Skeletal muscle tissue (tissue), 4 donors: ENCODE measurements around the gene PPAN. TPM values are rescaled to one million over a fixed set of nuclear protein-coding genes. Genes with fewer than 3 reads are reported as not detected.
A peak's percentile ranks its signal among the peaks of the same experiment; 100 is the strongest.

Experiments
- H3K27ac ChIP-seq: one replicate; pipeline ENCODE4 v1.7.0; 2013; ENCODE audit warnings: mild to moderate bottlenecking, low read depth, low read length, inconsistent platforms
- H3K27me3 ChIP-seq, 3 donors: one replicate each; pipeline ENCODE4 v1.7.0; 2013; ENCODE audit warnings: low read length in 3 of 3; ENCODE audit not compliant: control insufficient read depth in 3 of 3, insufficient read depth in 3 of 3
- H3K36me3 ChIP-seq, 3 donors: one replicate each; pipeline ENCODE4 v1.7.0; 2013; ENCODE audit warnings: low read length in 3 of 3; ENCODE audit not compliant: control insufficient read depth in 3 of 3, insufficient read depth in 3 of 3
- H3K4me1 ChIP-seq, 3 donors: one replicate each; pipeline ENCODE4 v1.7.0; 2013; ENCODE audit warnings: low read length in 3 of 3, mild to moderate bottlenecking in 3 of 3; ENCODE audit not compliant: control insufficient read depth in 3 of 3, insufficient read depth in 3 of 3
- H3K4me3 ChIP-seq, 3 donors: one replicate each; pipeline ENCODE4 v1.7.0; 2013; ENCODE audit warnings: low read length in 3 of 3
- H3K9ac ChIP-seq, 3 donors: one replicate each; pipeline ENCODE4 v1.7.0; 2013; ENCODE audit warnings: low read length in 3 of 3, mild to moderate bottlenecking in 3 of 3, moderate library complexity in 2 of 3, low read depth in 1 of 3
- H3K9me3 ChIP-seq, 3 donors: one replicate each; pipeline ENCODE4 v1.7.0; 2013; ENCODE audit warnings: low read length in 3 of 3; ENCODE audit not compliant: control insufficient read depth in 3 of 3
- total RNA-seq: library from RNA; depleted of rRNA; stranded (reverse); fragments of >200 nt; gene quantifications from one replicate; pipeline ENCODE4 v1.2.3, GENCODE V29; 2014
- donor health status: Osteomylitis.

Gene PPAN
- total RNA-seq = 14.6 TPM

- no peaks in the 10 kb centered on the region for H3K9me3 ChIP-seq
- peak within 1 kb of the TSS; percentile 69 to 87 (median 77) for H3K9ac ChIP-seq
- peak within 1 kb of the TSS; percentile 87 to 97 (median 94) for H3K4me3 ChIP-seq
- H3K36me3 ChIP-seq = peaks cover 33 to 35% (median 34%) of the 10 kb centered on the region in 3 donors
- H3K4me1 ChIP-seq = peaks cover 11 to 24% (median 16%) of the 10 kb centered on the region in 3 donors
- peak within 1 kb of the TSS; percentile 64 for H3K27ac ChIP-seq
- H3K27me3 ChIP-seq = no peaks in the 10 kb centered on the region
These were observed at the start of gene PPAN for GRCh38 chr19:10106100-10106936. Gene PPAN, plus strand, starts transcription at chr19:10106362. Its CDS starts 33 bp downstream, at chr19:10106395.

- H3K27ac ChIP-seq = no peak overlapping the region
- H3K9me3 ChIP-seq = peaks cover 0 to 2% (median 0%) of the 10 kb centered on the region in 3 donors
- no peak overlapping the region for H3K4me3 ChIP-seq
- peaks cover 8 to 23% (median 11%) of the 10 kb centered on the region in 3 donors for H3K27me3 ChIP-seq
- H3K36me3 ChIP-seq = no peaks in the 10 kb centered on the region
- H3K9ac ChIP-seq = no peak overlapping the region
- no peaks in the 10 kb centered on the region for H3K4me1 ChIP-seq
These were observed 44.3 kb upstream of the PPAN start for GRCh38 chr19:10061717-10062310.

- H3K4me1 ChIP-seq = no peaks in the 10 kb centered on the region
- no peak overlapping the region for H3K4me3 ChIP-seq
- peaks cover 0 to under 1% (median 0%) of the 10 kb centered on the region in 3 donors for H3K9me3 ChIP-seq
- no peak overlapping the region for H3K9ac ChIP-seq
- H3K36me3 ChIP-seq = no peaks in the 10 kb centered on the region
- no peak overlapping the region for H3K27ac ChIP-seq
- peaks cover 4 to 20% (median 4%) of the 10 kb centered on the region in 3 donors for H3K27me3 ChIP-seq
These were observed 38.0 kb upstream of the PPAN start for GRCh38 chr19:10068205-10068604.

GRCh38 chr19:10069046-10069445, 37.1 kb upstream of the PPAN start:
- H3K4me1 ChIP-seq = no peaks in the 10 kb centered on the region
- H3K4me3 ChIP-seq = no peak overlapping the region
- H3K27me3 ChIP-seq = peaks cover 4 to 18% (median 5%) of the 10 kb centered on the region in 3 donors
- no peaks in the 10 kb centered on the region for H3K36me3 ChIP-seq
- H3K9me3 ChIP-seq = peaks cover 0 to 4% (median 0%) of the 10 kb centered on the region in 3 donors
- no peak overlapping the region for H3K9ac ChIP-seq
- no peak overlapping the region for H3K27ac ChIP-seq

- Histone ChIP-seq H3K4me1 (no peaks in the 10 kb centered on the region), H3K27me3 (peaks cover 4 to 18% (median 5%) of the 10 kb centered on the region in 3 donors), H3K36me3 (no peaks in the 10 kb centered on the region)
These were observed 35.3 kb upstream of the PPAN start for GRCh38 chr19:10070730-10071446.

GRCh38 chr19:10074153-10074552, 32.0 kb upstream of the PPAN start:
- no peaks in the 10 kb centered on the region for H3K36me3 ChIP-seq

More at GRCh38 chr19:10070730-10071446, 35.3 kb upstream of the PPAN start:
- peaks cover 0 to 7% (median 0%) of the 10 kb centered on the region in 3 donors for H3K9me3 ChIP-seq
- H3K27ac ChIP-seq = no peak overlapping the region
- H3K4me3 ChIP-seq = no peak overlapping the region
- H3K9ac ChIP-seq = no peak overlapping the region

GRCh38 chr19:10076535-10076934, 29.6 kb upstream of the PPAN start:
- Histone ChIP-seq H3K27ac (no peak overlapping the region), H3K9me3 (peaks cover 0 to 7% (median 0%) of the 10 kb centered on the region in 3 donors), H3K4me3 (no peak overlapping the region), H3K9ac (no peak overlapping the region), H3K4me1 (no peaks in the 10 kb centered on the region), H3K36me3 (no peaks in the 10 kb centered on the region), H3K27me3 (peaks cover 0 to 3% (median 3%) of the 10 kb centered on the region in 3 donors)

More at GRCh38 chr19:10074153-10074552, 32.0 kb upstream of the PPAN start:
- no peak overlapping the region for H3K9ac ChIP-seq
- H3K9me3 ChIP-seq = peaks cover 0 to 7% (median 0%) of the 10 kb centered on the region in 3 donors
- no peaks in the 10 kb centered on the region for H3K4me1 ChIP-seq
- no peak overlapping the region for H3K27ac ChIP-seq
- H3K4me3 ChIP-seq = no peak overlapping the region
- H3K27me3 ChIP-seq = peaks cover 4 to 6% (median 5%) of the 10 kb centered on the region in 3 donors

GRCh38 chr19:10078329-10078728, 27.8 kb upstream of the PPAN start:
- Histone ChIP-seq H3K4me3 (no peak overlapping the region), H3K9me3 (peaks cover 0 to 7% (median 0%) of the 10 kb centered on the region in 3 donors), H3K9ac (no peak overlapping the region), H3K4me1 (no peaks in the 10 kb centered on the region), H3K27ac (no peak overlapping the region), H3K27me3 (peaks cover 0 to 4% (median 0%) of the 10 kb centered on the region in 3 donors), H3K36me3 (no peaks in the 10 kb centered on the region)

- Histone ChIP-seq H3K36me3 (no peaks in the 10 kb centered on the region), H3K9me3 (peaks cover 0 to 2% (median 0%) of the 10 kb centered on the region in 3 donors), H3K27ac (no peak overlapping the region), H3K4me3 (no peak overlapping the region), H3K9ac (no peak overlapping the region), H3K27me3 (peaks cover 0 to 8% (median 0%) of the 10 kb centered on the region in 3 donors), H3K4me1 (no peaks in the 10 kb centered on the region)
These were observed 27.1 kb upstream of the PPAN start for GRCh38 chr19:10079031-10079453.
